Activated naive CD4-positive, alpha-beta T cell (primary cell): ENCODE results near the gene ARMH2.
A peak's percentile ranks its signal among the peaks of the same experiment; 100 is the strongest.
"Not testable (repeated sequence)": the region's sequence is repeated elsewhere in the genome, so short reads cannot be mapped to it uniquely, and the experiment has no call there.

ENCODE experiments used
- DNase-seq, 4 experiments: peaks; one replicate each; lab custom pipeline; 2025; lab: John Stamatoyannopoulos, UW

ARMH2 gene

DNA sequence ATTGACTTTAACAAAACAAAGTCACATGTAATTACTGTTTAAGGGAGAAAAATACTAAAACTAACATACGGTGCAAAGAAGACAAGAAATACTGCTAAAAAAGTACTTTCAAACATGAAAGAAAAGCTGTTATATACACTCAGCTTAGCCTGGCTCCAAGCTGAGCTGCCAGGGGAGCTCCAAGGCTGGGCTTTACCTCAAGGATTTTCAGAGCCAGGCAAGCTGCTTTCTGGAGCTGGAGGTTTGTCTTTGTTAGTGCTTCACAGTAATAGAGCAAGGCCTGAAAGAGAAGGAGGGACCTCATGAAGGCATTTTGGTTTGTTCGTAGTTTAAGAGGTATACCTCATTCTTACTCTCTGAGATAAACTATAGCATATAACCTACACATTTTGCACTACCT, 19.6 kb upstream of the ARMH2 start:
- no peak for DNase-seq

DNA sequence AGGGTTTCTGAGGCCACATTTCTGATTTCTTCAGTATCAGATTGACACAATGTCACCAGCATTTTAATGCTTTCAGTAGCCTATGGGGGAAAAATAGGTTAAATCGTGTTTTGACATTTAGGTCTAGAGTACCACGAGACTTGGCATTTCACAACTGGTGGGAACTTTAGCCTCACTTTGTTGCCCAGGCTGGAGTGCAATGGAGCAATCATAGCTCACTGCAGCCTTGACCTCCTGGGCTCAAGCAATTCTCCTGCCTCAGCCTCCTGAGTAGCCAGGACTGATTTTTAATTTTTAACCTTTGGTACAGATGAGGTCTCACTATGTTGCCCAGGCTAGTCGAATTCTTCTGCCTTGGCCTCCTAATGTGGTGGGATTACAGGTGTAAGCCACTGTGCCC, 11.0 kb upstream of the ARMH2 start:
- no peak for DNase-seq

DNA sequence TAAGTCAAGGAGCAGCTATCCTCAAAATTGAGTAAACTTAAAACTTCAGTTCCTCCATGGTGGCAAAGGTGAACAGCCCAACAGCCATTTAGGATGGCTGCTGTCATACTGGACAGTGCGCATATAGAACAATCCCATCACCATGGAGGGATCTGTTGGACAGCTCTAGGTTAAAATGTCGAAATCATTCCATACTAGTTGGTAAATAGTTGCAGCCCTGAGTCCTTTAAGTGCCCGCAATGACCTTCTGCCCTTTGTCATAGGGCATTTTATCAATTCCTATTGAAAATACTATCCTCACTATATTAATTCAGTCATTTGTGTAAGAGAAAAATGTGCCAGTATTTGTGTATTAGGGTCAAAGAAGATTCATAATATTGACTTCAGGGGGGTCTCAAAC, 8.9 kb upstream of the ARMH2 start:
- DNase-seq = no peak

DNA sequence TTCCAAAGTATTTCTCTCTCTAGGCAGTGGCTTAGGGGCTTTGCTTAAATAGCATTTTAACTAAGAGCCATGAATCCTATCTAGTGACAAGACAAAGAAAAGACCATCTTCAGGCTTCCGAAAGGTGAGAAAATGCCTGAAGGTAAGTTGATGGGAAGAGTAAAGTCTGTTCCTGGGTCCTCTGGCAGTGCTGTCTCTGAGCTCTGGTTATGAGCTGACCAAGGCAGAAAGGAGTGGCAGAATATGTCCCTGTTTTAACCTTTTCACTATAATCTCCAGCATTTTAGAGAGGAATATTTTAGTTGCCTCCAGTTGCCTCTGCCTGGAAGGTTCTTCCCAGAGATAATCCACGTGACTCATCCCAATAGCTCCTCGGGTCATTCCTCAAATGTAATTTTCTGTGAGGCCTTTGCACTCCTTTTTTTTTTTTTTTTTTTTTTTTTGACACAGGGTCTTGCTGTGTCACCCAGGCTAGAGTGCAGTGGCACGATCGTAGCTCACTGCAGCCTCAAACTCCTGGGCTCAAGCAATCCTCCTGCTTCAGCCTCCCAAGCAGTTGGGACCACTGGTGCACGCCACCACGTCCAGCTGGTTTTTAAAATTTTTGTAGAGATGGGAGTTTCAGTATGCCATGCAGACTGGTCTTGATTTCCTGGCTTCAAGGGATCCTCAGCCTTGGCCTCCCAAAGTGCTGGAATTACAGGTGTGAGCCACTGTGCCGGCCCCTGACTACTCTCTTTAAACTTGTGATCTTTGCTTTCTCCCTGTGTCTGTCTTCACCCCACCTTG, 3.7 kb upstream of the ARMH2 start:
- no peak for DNase-seq

DNA sequence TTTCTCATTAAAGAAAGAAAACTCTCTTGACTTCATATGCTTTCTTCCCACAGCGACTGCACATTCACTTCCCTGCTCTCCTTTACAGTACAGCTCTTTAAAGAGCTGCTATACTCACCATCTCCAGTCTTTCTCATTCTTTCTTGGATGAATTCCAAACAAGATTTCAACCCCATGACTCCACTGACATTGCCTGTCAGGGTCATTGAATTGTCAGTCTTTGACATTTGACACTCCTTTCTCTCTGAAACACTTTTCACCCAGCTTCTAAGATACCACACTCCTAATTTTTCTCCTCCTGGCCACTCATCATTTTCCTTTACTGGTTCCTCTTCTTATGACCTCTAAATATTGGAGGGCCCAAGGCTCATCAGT, 811 bp upstream of the ARMH2 start:
- DNase-seq = no peak

DNA sequence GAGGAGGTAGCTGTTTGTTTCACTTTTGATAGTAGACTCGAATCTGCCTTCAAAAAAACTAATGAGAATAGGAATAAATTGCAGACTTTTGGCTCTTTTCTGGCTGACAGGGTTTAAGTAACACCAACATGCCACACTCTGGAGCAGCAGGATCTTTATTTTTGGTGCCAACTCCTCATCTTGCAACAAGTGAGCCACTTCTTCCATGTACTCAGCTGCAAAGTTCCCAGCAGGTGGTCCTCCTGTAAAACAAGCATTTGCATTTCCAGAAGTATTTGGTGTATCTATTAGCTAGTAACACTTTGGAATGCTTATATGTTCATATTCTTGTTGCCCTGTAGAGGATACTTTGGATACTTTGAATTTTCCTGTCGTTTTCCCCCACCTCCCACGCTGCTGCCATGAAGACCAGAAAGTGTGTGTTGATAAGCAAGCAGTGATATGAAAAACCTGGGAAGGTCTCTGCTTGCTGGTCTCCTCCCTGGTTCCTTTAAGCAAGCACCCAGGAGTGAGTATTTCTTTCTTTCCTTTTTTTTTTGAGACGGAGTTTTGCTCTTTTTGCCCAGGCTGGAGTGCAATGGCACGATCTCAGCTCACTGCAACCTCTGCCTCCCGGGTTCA, 1.0 kb downstream of the ARMH2 start:
- no peak for DNase-seq

DNA sequence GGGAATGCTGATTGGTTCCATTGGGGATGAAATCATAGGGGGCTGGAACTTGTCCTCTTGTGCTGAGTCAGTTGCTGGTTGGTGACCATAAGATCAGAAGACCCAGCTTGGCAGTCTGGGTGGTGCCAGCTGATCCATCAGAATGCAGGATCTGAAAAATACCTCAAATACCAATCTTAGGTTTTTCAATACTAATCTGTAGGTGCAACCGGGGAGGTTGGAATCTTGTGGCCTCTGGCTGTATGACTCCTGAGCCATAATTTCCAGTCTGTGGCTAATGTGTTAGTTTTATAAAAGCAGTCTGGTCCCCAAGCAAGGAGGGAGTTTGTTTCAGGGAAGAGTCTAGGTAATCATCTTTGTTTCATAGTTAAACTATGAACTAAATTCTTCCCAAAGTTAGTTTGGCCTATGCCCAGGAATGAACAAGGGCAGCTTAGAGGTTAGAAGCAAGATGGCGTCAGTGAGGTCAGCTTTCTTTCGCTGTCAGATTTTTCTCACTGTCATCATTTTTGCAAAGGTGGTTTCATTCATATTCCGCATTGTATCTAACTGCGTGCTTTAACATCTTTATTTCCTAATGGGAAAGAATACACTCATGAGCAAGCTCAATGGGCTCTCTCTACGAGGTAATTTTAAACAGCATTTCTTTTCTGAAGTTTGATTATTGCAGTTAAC, 2.0 kb downstream of the ARMH2 start:
- DNase-seq = no peak

DNA sequence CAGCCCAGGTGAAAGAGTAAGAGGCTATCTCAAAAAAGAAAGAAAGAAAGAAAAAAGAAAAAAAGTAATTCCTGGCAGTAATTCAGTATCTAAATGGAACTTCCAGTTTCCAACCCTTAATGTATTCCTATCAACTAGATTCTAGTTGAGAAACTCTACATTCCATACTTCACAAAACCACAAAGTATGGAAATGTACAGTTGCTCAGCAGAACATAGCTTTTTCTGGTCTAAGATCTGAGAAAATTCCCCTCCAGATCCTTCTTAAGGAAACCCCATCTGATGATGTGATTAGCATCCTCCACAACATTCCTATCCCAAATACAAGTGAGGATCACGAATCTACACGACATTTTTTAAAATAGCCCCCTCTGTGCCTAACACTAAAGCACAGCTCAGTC, 3.6 kb downstream of the ARMH2 start:
- DNase-seq = no peak

DNA sequence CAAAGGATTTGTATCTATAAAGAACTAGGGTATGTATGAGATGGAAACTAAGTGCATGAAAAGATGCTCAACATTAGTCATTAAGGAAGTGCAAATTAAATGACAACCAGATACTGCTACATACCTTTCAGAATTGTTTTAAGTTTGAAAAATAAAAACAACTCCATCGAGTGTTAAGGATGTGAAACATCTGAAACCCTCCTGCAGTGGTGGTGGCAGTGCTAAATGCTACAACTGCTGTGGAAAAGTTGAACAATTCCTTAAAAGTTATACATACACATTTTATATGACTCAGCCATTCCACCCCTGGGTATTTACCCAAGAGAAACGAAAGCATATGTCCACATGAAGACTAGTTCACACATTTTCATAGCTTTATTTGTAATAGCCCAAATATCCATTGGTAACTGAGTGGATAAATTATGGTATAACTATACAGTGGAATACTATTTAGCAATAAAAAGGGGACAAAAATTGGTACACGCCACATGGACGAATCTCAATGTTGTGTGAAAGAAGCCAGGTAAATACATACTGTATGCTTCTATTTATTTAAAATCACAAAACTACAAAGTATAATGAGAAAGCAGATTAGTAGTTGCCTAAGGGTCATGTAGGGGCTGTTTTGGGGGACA, 10.6 kb downstream of the ARMH2 start:
- DNase-seq = no peak

DNA sequence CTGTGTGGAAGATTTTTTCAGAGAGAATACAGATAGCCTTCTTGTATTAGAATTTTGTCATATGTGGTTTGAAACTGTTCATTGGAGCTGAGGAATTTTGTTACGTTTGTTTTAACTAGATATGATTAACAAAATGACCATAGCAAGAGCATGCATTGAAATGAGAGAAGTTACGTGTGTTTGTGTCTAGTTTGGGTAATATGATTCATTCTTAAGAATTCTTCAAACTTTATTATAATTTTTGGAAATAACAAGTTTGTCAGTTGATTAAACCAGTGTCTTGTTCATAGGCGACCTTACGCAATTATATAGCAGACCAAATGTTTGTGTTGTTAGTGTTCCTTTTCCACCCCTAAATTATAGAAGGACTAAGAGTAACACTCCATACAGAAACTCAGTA, 18.5 kb downstream of the ARMH2 start:
- DNase-seq = no peak

DNA sequence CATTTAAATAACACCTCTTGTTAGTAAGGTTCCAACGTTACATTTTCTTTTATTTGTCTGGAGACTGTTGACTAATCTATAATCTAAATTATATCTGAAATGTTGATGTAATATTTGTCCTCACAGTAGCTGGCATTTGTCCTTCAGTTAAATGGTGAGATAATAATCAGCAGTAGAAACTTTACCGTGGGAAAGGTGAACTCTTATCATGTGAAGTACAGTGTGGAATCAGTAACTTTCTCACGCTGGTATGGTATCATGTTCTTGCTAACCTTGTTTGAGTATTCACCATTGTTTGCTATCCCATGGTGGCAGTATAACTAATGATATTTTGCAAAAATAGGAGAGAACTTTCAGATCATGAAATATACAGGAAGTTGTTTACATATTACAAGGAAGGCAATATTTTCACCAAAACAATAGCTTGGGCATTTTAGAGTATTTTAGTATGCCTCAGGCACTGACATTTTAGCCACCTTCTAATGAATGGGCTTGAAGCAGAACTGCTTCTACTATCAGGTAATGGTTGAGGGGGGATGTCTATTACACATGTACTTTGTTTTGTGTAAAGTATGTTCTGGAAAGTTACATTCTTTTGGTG, 19.2 kb downstream of the ARMH2 start:
- DNase-seq = no peak

DNA sequence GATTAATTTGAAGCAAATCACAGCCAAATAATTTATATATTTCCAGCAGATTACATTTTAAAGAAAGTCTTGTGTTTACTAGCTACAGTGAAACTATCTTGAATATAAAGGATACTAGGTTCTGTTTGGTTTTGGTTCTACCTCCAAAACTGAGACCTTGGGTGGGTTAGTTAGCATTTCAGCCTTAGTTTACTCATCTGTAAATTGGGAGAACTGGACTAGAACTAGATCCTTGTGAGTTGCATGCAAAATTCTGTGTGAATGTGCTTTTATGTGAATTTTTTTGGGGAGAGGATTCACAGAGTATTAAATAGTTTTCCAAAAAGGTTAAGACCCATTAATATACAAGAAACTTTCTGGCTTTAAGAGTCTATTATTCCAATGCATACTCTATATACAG, 19.8 kb downstream of the ARMH2 start:
- DNase-seq = no peak

DNA sequence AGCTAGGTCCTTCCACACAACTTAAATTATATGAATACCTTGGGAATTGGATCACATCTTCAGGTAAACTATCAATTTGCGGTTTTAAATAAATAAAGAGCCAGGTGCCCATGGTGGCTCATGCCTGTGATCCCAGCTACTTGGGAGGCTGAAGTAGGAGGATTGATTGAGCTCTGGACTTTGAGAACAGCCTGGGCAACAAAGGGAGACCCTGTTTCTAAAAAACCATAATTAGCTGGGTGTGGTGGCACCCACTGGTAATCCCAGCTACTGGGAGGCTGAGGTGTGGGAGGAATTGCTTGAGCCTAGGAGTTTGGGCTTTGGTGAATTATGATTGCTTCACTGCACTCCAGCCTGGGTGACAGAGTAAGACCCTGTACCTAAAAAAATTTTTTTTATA, 20.6 kb downstream of the ARMH2 start:
- no peak for DNase-seq

DNA sequence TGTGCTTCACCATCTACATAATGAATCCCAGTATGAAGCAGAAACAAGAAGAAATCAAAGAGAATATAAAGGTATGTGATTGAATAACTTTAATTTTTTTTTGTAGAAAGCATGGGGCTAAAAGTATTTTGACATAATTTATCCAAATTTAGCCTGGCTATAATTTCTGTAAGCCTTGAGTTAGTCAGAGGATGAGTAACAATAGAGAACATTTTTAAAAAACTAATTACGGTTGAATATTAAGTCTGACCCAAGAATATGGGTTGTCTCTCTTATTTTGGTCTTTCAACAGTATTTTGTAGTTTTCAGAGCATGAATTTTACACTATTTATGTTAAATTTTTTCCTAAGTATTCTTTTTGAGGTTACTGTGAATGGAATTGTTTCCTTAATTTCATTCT, 21.5 kb downstream of the ARMH2 start:
- no peak for DNase-seq

DNA sequence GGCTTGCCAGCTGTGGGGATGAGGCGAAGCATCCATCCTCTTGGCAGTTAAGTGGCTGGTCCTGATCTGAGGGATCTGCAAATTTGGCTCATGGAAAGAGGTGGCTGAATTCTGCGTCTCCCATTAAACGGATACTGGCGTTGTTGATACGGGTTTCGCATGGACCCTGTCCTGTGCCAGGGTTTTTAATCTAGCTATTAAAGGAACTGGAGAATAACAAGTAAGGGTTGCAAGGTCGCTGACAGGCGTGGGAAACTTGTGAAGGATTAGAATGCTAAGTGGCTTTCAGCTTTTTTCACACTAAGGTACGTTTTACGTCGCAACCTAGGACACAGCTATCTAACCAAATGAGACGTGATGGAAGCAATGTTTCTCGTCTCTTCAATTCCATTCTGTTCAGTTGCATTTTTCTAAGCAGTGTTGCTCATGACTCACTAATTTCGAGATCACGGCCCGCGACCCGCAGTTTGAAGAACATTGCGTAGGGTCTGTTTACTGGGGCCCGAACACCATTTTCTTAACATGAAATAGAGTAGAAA, 23.1 kb downstream of the ARMH2 start:
- no peak for DNase-seq

DNA sequence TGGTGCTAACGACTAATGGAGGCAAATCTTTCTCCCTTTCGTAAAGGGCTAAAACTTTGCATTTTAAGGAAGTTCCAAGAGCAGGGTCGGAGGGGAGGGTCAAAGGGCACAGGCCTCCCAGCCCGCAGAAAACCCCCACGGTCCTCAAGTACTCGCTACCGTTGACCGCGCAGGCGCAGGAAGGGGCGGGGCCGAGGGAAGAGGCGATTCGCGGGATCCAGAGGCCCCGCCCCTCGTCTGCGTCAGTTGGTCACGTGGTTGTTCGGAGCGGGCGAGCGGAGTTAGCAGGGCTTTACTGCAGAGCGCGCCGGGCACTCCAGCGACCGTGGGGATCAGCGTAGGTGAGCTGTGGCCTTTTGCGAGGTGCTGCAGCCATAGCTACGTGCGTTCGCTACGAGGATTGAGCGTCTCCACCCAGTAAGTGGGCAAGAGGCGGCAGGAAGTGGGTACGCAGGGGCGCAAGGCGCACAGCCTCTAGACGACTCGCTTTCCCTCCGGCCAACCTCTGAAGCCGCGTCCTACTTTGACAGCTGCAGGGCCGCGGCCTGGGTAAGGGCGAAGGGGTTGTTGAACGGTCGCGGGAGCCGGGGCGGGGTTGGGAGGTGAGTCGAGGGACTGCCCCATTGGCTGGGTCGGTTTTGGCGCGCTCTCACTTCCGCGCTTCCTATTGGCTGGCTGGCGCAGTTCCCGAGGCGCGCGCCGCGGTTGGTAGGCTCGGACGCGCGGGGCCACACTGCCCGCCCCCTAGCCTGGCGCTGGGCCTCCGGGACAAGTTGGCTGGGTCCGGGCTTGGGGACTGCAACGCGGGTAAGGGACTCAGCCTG, 23.8 kb downstream of the ARMH2 start, which contains the start of gene GMNN:
Gene GMNN, plus strand, starts transcription at position 242 of the 824 bp plus-strand sequence. CDS start 2,310 bp downstream, outside the sequence.
- DNase-seq = peak; percentile 89 to 97 (median 92)

DNA sequence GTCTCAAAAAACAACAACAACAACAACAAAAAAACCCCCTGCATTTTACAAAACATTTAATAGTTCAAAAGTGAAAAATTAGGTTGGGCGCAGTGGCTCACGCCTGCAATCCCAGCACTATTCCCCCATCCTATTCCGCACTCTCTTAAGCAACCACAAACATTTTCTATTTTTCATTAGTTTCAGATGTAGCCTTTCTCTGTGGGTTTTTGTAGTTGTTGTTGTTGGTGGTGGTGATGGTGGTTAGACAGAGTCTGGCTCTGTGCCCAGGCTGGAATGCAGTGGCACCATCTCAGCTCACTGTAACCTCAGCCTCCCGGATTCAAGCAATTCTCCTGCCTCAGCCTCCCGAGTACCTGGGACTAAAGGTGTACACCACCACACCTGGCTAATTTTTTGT, 30.4 kb downstream of the ARMH2 start:
- DNase-seq = no peak

DNA sequence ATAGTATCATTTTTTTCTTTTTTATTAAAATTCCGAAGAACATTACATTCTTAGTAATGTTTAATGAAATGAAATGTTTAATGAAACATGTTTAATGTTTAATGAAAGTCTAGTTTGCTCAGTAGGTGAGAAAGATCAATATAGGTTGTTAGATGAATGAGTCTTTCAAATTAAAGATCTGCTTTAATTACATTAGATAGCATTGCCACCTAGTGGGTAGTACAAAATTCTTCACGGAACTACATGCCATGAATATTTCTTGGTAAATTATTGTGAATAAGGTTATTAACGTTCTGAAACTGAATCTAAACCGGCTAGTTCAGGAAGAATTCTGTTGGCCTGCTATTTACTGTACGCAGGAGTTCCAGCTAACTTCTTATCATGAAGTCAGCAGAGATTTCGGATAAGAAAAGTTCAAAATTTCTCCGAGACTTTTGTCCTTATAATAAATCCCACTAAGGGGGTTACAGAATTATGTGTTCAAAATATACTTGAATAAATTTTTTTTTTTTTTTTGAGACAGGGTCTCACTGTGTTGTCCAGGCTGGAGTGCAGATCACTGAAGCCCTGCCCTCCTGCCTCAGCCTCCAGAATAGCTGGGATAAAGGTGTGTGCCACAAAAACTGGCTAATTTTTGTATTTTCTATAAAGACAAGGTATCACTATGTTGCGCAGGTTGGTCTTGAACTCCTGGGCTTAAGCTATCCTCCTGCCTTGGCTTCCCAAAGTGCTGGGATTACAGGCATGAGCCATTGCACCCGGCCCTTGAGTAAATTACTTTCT, 31.8 kb downstream of the ARMH2 start:
- no peak for DNase-seq

DNA sequence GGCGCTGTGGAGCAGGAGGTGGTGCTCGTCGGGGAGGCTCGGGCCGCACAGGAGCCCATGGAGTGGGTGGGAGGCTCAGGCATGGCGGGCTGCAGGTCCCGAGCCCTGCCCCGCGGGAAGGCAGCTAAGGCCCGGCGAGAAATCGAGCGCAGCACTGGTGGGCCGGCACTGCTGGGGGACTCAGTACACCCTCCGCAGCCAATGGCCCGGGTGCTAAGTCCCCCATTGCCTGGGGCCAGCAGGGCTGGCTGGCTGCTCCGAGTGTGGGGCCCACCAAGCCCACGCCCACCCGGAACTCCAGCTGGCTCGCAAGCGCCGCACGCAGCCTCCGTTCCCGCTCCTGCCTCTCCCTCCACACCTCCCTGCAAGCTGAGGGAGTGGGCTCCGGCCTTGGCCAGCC, 32.7 kb downstream of the ARMH2 start:
- not testable (repeated sequence) for DNase-seq
